CD4-positive, alpha-beta T cell (primary cell): Measurements from ENCODE around the gene TBCB. TPM values are rescaled to one million over a fixed set of nuclear protein-coding genes. Genes with fewer than 3 reads are reported as not detected.
"Not testable (repeated sequence)": the region's sequence is repeated elsewhere in the genome, so short reads cannot be mapped to it uniquely, and the experiment has no call there.

Source experiments
- ATAC-seq: fragments of 200-7000 bp; cut with Tn5 transposase; one replicate; pipeline ENCODE4 v1.10.0; 2022; ENCODE audit warnings: mild to moderate bottlenecking; ENCODE audit not compliant: poor library complexity
- CTCF ChIA-PET: fragments of 350-600 bp; sonication (Branson Sonifier 250); formaldehyde crosslinking; loops from one replicate; lab custom pipeline; 2021; ENCODE audit warnings: antibody characterized with exemption, inconsistent platforms; lab: Charles Lee
- POLR2A ChIA-PET: fragments of 350-600 bp; sonication (Branson Sonifier 250); formaldehyde crosslinking; loops from one replicate; lab custom pipeline; 2021; ENCODE audit warnings: antibody characterized with exemption, inconsistent platforms; lab: Charles Lee
- DNase-seq, 14 experiments: peaks; one replicate each; pipeline ENCODE4 v3.0.0-alpha.2; 2013 to 2020; ENCODE audit warnings: mixed read lengths in 2 of 14
- H3K27ac ChIP-seq, 2 donors: one replicate each; pipeline versions ENCODE4 v1.5.1 to v1.7.0; 2013; ENCODE audit warnings: low read length in 2 of 2, low read depth in 1 of 2, mild to moderate bottlenecking in 1 of 2
- H3K27me3 ChIP-seq, 2 experiments: 1 replicate in 1 of 2; 2 replicates in 1 of 2; pipeline versions ENCODE4 v1.6.1 to v1.7.0; 2013; ENCODE audit warnings: low read length in 2 of 2, control low read depth in 1 of 2, mild to moderate bottlenecking in 1 of 2, moderate library complexity in 1 of 2; ENCODE audit not compliant: insufficient read depth in 2 of 2, control insufficient read depth in 1 of 2
- H3K36me3 ChIP-seq: one replicate; pipeline ENCODE4 v1.6.1; 2013; ENCODE audit warnings: low read length, control low read depth; ENCODE audit not compliant: insufficient read depth
- H3K4me1 ChIP-seq: one replicate; pipeline ENCODE4 v1.6.1; 2013; ENCODE audit warnings: low read length, control low read depth; ENCODE audit not compliant: insufficient read depth
- H3K4me3 ChIP-seq: one replicate; pipeline ENCODE4 v1.5.1; 2013; ENCODE audit warnings: mild to moderate bottlenecking, low read length, moderate library complexity
- H3K9me3 ChIP-seq, 2 experiments: 1 replicate in 1 of 2; 2 replicates in 1 of 2; pipeline versions ENCODE4 v1.6.1 to v1.7.0; 2013; ENCODE audit warnings: low read length in 2 of 2, mild to moderate bottlenecking in 2 of 2, control low read depth in 1 of 2, moderate library complexity in 1 of 2; ENCODE audit not compliant: control insufficient read depth in 1 of 2, insufficient read depth in 1 of 2
- H3K27ac Mint-ChIP-seq: one replicate; pipeline ENCODE4 v1.8.0; 2020; ENCODE audit warnings: mixed read lengths
- H3K27me3 Mint-ChIP-seq: one replicate; pipeline ENCODE4 v1.8.0; 2021; ENCODE audit warnings: mixed read lengths
- H3K36me3 Mint-ChIP-seq: one replicate; pipeline ENCODE4 v1.8.0; 2021; ENCODE audit warnings: low read depth, mixed read lengths
- H3K4me1 Mint-ChIP-seq: one replicate; pipeline ENCODE4 v1.8.0; 2021; ENCODE audit warnings: low read depth, mixed read lengths
- H3K4me3 Mint-ChIP-seq: one replicate; pipeline ENCODE4 v1.8.0; 2020; ENCODE audit warnings: mild to moderate bottlenecking, mixed read lengths
- H3K9me3 Mint-ChIP-seq: one replicate; pipeline ENCODE4 v1.8.0; 2020; ENCODE audit warnings: mixed read lengths
- intact Hi-C, 2 experiments: fragments of 100-400 bp; cut with DNase I in 1 of 2; cut with micrococcal nuclease in 1 of 2; formaldehyde crosslinking; loops; one replicate each; pipeline versions ENCODE4 v1.15.1 to v1.9.0; 2023 to 2025; cut with DNase I, micrococcal nuclease
- total RNA-seq, 174 experiments: library from RNA in 2 of 174; stranded (reverse) in 2 of 174; gene quantifications; one replicate each; pipeline ENCODE4 v1.2.3 and lab custom pipeline; 2021 to 2026
- TF ChIP-seq, protein P1 (sequence below): fragments of 200-600 bp; IDR thresholded peaks from one replicate; pipeline ENCODE4 v1.8.0; 2022; ENCODE audit warnings: antibody characterized with exemption, mild to moderate bottlenecking

TBCB gene
- total RNA-seq, 2 experiments from 2014 or later, result 67.5 to 68.0 TPM

DNA sequence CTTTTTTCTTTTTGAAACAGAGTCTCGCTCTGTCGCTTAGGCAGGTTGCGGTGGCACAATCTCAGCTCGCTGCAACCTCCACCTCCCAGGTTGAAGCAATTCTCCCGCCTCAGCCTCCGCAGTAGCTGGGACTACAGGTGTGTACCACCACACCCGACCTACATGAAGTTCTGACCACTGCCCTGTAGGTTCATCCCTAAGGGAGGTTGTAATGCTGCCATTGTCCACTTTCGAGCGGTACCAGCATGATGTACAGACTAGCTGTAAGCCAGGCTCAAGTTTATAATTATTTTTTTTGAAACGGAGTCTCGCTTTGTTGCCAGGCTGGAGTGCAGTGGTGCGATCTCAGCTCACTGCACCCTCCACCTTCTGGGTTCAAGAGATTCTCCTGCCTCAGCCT is 48.5 kb downstream of the TBCB start:
- H3K4me3 Mint-ChIP-seq, result no peak overlapping the region
- Histone ChIP-seq H3K4me1 (no peaks in the 10 kb centered on the region), H3K27me3 (no peaks in the 10 kb centered on the region), H3K27ac (no peak overlapping the region), H3K4me3 (no peak overlapping the region), H3K9me3 (no peaks in the 10 kb centered on the region), H3K36me3 (no peaks in the 10 kb centered on the region)
- H3K27me3 Mint-ChIP-seq, result no peaks in the 10 kb centered on the region
- H3K9me3 Mint-ChIP-seq, result no peaks in the 10 kb centered on the region
- ChIA-PET CTCF (no interaction called here), POLR2A (no interaction called here)
- intact Hi-C loops, result no loop called here
- ATAC-seq, result no peak
- H3K36me3 Mint-ChIP-seq, result no peaks in the 10 kb centered on the region
- TF ChIP-seq, protein P1, sequence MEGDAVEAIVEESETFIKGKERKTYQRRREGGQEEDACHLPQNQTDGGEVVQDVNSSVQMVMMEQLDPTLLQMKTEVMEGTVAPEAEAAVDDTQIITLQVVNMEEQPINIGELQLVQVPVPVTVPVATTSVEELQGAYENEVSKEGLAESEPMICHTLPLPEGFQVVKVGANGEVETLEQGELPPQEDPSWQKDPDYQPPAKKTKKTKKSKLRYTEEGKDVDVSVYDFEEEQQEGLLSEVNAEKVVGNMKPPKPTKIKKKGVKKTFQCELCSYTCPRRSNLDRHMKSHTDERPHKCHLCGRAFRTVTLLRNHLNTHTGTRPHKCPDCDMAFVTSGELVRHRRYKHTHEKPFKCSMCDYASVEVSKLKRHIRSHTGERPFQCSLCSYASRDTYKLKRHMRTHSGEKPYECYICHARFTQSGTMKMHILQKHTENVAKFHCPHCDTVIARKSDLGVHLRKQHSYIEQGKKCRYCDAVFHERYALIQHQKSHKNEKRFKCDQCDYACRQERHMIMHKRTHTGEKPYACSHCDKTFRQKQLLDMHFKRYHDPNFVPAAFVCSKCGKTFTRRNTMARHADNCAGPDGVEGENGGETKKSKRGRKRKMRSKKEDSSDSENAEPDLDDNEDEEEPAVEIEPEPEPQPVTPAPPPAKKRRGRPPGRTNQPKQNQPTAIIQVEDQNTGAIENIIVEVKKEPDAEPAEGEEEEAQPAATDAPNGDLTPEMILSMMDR, result no peak
- H3K4me1 Mint-ChIP-seq, result no peaks in the 10 kb centered on the region
- H3K27ac Mint-ChIP-seq, result no peak overlapping the region
- no peak for DNase-seq

DNA sequence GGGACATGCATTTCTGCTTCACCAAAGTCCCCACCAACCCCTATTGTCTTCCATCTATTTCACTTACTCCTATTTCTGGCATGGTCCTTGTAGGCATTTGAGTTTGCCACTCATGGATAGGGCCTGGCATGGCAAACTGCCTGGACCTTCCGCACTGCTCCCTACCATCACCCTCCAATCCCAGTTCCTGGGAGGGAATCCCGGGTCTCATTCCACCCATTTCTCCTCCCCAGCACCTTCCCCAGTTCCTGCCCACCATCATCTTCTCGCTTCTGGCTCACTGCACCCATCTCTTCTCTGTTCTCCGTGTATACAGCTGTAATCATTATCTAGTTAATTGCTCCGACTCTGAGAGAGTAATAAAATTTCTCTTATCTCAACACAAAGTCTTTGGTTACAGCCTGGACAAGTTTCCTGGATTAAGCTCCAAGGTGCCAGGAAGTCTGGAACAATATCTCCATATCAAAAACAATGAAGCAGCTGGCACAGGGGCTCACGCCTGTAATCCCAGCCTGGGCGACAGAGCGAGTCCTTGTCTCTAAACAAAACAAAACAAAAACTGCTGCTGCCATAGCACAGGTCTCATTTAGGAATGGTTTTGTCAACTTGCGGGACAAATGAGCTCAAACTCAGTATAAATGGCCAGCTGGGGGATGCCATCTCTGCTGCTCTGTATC is 54.0 kb downstream of the TBCB start:
- no peak for ATAC-seq
- H3K4me1 ChIP-seq, result peaks cover 4% of the 10 kb centered on the region
- no peaks in the 10 kb centered on the region for H3K36me3 ChIP-seq
- no peak overlapping the region for H3K27ac Mint-ChIP-seq
- H3K4me1 Mint-ChIP-seq, result peaks cover 4% of the 10 kb centered on the region
- no peak overlapping the region for H3K27ac ChIP-seq
- H3K27me3 ChIP-seq, result no peaks in the 10 kb centered on the region
- no peak for DNase-seq
- H3K9me3 Mint-ChIP-seq, result no peaks in the 10 kb centered on the region
- no peak overlapping the region for H3K4me3 ChIP-seq
- H3K4me3 Mint-ChIP-seq, result no peak overlapping the region
- no peaks in the 10 kb centered on the region for H3K36me3 Mint-ChIP-seq
- TF ChIP-seq, protein P1, result no peak
- CTCF ChIA-PET, result interaction anchor here (2.0 kb wide), 1 partner anchor 41 kb away, joined by 19 read pairs; no protein-coding TSS in a partner anchor
- no peaks in the 10 kb centered on the region for H3K9me3 ChIP-seq
- H3K27me3 Mint-ChIP-seq, result no peaks in the 10 kb centered on the region
- POLR2A ChIA-PET, result interaction anchor here (1.4 to 2.3 kb wide), 2 partner anchors 41 to 54 kb away, joined by 7 to 12 read pairs; partner anchors contain the start of genes POLR2I and TBCB
- intact Hi-C loops, result no loop called here

DNA sequence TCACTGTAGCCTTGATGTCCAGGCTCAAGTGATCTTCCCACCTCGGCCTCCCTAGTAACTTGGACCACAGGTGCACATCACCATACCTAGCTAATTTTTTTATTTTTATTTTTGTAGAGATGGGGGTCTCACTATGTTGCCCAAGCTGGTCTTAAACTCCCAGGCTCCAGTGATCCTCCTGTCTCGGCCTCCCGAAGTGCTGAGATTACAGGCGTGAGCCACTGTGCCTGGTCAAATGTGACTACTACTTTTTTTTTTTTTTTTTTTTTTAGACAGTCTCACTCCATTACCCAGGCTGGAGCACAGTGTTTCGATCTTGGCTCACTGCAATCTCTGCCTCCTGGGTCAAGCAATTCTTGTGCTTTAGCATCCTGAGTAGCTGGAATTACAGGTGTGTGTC is 57.6 kb downstream of the TBCB start:
- ChIA-PET POLR2A (interaction anchor here (0.6 to 1.3 kb wide), 2 partner anchors 33 to 47 kb away, joined by 3 read pairs; partner anchors contain the start of gene CAPNS1), CTCF (interaction anchor here (1.7 kb wide), 1 partner anchor 45 kb away, joined by 4 read pairs; no protein-coding TSS in a partner anchor)
- Histone ChIP-seq H3K36me3 (no peaks in the 10 kb centered on the region), H3K4me3 (no peak overlapping the region), H3K27me3 (no peaks in the 10 kb centered on the region), H3K9me3 (no peaks in the 10 kb centered on the region), H3K4me1 (peaks cover 4% of the 10 kb centered on the region), H3K27ac (no peak overlapping the region)
- Mint-ChIP-seq H3K27me3 (no peaks in the 10 kb centered on the region), H3K4me1 (peaks cover 4% of the 10 kb centered on the region), H3K27ac (no peak overlapping the region), H3K4me3 (no peak overlapping the region), H3K36me3 (no peaks in the 10 kb centered on the region), H3K9me3 (no peaks in the 10 kb centered on the region)
- intact Hi-C loops, result loop anchor here in 1 of 2 experiments (2.0 to 5.0 kb wide), 2 partner anchors 112 to 216 kb away; no protein-coding TSS in a partner anchor
- no peak for ATAC-seq
- TF ChIP-seq, protein P1, result no peak
- DNase-seq, result no peak

DNA sequence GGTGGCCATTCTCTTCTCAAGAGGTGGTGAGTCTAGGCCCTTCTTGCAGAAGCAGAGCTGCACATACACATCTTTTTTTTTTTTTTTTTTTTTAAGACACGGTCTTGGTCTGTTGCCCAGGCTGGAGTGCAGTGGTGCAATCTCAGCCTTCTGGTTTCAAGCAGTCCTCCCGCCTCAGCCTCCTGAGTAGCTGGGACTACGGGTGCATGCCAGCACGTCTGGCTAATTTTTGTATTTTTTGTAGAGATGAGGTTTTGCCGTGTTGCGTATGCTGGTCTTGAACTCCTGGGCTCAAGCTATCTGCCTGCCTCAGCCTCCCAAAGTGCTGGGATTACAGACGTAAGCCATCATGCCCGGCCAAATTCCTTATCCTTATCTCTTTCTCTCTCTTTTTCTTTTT is 58.6 kb downstream of the TBCB start:
- H3K27me3 ChIP-seq, H3K36me3 Mint-ChIP-seq, H3K27ac Mint-ChIP-seq, H3K27ac ChIP-seq, ATAC-seq, H3K27me3 Mint-ChIP-seq, H3K9me3 ChIP-seq, H3K4me1 Mint-ChIP-seq, H3K36me3 ChIP-seq, H3K4me3 ChIP-seq, H3K9me3 Mint-ChIP-seq, H3K4me3 Mint-ChIP-seq, H3K4me1 ChIP-seq, DNase-seq: not testable (repeated sequence)
- CTCF ChIA-PET, result interaction anchor here (1.7 kb wide), 1 partner anchor 46 kb away, joined by 4 read pairs; no protein-coding TSS in a partner anchor
- intact Hi-C loops, result loop anchor here in 1 of 2 experiments (2.0 to 5.0 kb wide), 2 partner anchors 113 to 217 kb away; no protein-coding TSS in a partner anchor
- POLR2A ChIA-PET, result interaction anchor here (1.3 kb wide), 1 partner anchor 48 kb away, joined by 3 read pairs; no protein-coding TSS in a partner anchor
